Bronchial epithelial cell (primary cell): Measurements from ENCODE around the gene CYFIP2. TPM values are rescaled to one million over a fixed set of nuclear protein-coding genes. Genes with fewer than 3 reads are reported as not detected.

Source experiments
- DNase-seq: peaks from one replicate; pipeline ENCODE4 v3.0.0-alpha.2; 2010; ENCODE audit warnings: low read depth
- FAIRE-seq: peaks from 2 replicates; lab custom pipeline; 2011; peaks lifted over from hg19 to GRCh38; lab: Jason Lieb, UNC
- H3K27me3 ChIP-seq: 2 replicates; pipeline ENCODE4 v1.5.1; 2011; ENCODE audit warnings: low read length; ENCODE audit not compliant: control insufficient read depth, insufficient read depth
- H3K36me3 ChIP-seq: 2 replicates; pipeline ENCODE4 v1.5.1; 2011; ENCODE audit warnings: low read length; ENCODE audit not compliant: control insufficient read depth, insufficient read depth
- H3K4me3 ChIP-seq: 2 replicates; pipeline ENCODE4 v1.5.1; 2011; ENCODE audit warnings: mild to moderate bottlenecking, low read depth, low read length, control low read depth
- CTCF ChIP-seq: IDR thresholded peaks from 2 replicates; pipeline ENCODE4 v1.5.1; 2011; ENCODE audit warnings: mild to moderate bottlenecking, moderate library complexity, low read length, control low read depth, inconsistent platforms; ENCODE audit not compliant: insufficient read depth, severe bottlenecking
- total RNA-seq: library from RNA; depleted of rRNA; stranded (reverse); fragments of >200 nt; gene quantifications from 2 replicates; pipeline ENCODE4 v1.2.1, GENCODE V29; 2014

CYFIP2 gene
- total RNA-seq, 1 donor from 2014 or later = 3.9 TPM

DNA sequence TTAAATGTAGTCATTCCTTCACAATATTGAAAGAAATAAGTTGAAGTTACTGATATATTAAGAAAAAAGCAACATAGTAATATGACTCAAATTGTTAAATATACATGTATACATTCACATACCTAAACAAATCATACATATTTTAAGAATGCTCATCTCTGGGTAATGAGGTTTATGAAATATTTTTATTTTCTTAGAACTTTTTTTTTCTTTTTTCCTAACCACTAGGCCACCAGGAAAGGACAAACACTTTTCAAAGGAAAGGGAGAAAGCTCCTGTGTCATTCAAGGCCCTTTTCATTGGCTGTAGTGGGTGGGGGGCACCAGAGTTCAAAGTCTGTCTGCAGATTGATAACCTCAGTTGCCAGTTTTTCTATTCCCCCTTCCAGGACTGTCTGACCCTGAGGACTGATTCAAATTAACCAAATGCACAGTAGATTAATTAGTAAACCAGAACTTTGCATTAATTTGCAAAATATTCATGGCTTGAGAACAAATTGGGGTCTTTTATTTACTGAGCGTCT, 121.2 kb downstream of the CYFIP2 start:
- no peaks in the 10 kb centered on the region for H3K36me3 ChIP-seq
- H3K27me3 ChIP-seq = no peaks in the 10 kb centered on the region
- H3K4me3 ChIP-seq = no peak overlapping the region
- DNase-seq (no peak), FAIRE-seq (no peak)
- TF ChIP-seq CTCF = no peak

GRCh38 chr5:157387683-157388093, 121.8 kb downstream of the CYFIP2 start:
- no peak for FAIRE-seq
- peak; percentile 77 for DNase-seq
- H3K4me3 ChIP-seq = no peak overlapping the region
- H3K36me3 ChIP-seq = no peaks in the 10 kb centered on the region
- TF ChIP-seq CTCF = no peak
- H3K27me3 ChIP-seq = no peaks in the 10 kb centered on the region

DNA sequence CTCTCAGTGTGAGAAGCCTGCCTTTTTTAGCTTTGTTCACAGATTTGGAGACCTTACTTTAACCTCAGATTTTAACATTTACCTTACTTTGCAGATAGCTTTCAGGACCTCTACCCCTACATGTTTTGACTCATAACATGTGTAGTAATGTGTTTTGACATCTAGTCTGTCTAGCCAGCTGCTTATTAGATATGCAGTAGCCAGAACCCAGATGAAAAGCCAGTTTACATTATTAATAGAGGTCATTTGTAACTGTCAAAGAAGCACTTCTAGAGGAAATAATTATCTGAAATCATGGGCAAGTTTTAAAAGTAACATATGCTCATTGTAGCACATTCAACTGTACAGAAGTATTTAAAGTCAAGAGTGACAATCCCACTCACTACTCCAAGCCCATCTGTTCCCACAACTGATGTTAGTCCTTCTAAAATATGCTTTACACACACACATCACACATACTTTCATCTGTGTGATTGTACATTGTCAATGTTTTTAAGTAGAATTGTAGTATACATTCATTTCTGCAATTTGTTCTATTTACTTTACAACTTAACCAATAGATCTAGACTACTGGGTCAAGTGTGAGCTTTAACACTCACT, 122.3 kb downstream of the CYFIP2 start:
- no peak for TF ChIP-seq CTCF
- peak; percentile 13 for DNase-seq
- H3K4me3 ChIP-seq = no peak overlapping the region
- FAIRE-seq = no peak
- H3K36me3 ChIP-seq = no peaks in the 10 kb centered on the region
- no peaks in the 10 kb centered on the region for H3K27me3 ChIP-seq

DNA sequence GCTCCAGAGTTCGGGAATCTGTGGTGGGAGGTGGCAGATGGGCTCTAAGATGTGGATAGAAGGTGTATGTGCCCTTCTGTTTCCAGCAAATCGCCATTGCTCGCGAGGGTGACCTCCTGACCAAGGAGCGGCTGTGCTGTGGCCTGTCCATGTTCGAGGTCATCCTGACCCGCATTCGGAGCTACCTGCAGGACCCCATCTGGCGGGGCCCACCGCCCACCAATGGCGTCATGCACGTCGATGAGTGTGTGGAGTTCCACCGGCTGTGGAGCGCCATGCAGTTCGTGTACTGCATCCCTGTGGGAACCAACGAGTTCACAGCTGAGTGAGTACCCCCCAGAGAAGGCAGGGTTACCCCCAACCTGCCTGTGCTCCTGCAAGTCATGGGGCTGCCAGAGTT, 123.2 kb downstream of the CYFIP2 start:
- no peak for TF ChIP-seq CTCF
- no peak for DNase-seq
- Histone ChIP-seq H3K36me3 (no peaks in the 10 kb centered on the region), H3K4me3 (no peak overlapping the region), H3K27me3 (no peaks in the 10 kb centered on the region)
- no peak for FAIRE-seq

DNA sequence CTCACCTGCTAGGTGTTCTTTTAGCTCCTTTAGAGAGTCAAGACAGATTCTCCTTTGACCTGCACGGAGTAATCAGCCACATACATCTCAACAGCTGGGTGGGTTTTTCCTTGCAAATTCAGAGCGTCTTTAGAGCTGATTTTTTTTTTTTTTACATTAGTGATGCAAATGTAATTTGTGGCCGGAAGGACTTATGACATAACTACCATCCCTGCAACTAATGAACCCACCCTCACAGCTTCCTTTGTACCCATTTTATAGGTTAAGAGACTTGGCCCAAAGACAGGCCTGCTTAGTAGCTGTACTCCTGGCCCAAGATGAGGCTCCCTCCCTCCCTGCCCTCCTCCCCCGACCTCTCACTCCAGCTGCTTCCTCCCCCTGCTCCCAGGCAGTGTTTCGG, 124.2 kb downstream of the CYFIP2 start:
- TF ChIP-seq CTCF = no peak
- no peaks in the 10 kb centered on the region for H3K36me3 ChIP-seq
- no peak overlapping the region for H3K4me3 ChIP-seq
- DNase-seq (no peak), FAIRE-seq (no peak)
- no peaks in the 10 kb centered on the region for H3K27me3 ChIP-seq
